ENCODE measurements around the gene ITIH4.

- TF ChIP-seq PBX3 (IDR thresholded peaks at IDR 0.05) (no peak), RFX5 (IDR thresholded peaks at IDR 0.05; ENCODE audit: low read length) (no peak), ELF1 (IDR thresholded peaks at IDR 0.05) (no peak), POLR2AphosphoS5 (IDR thresholded peaks at IDR 0.05; ENCODE audit: low read depth, low read length) (no peak)
Observed at GRCh38 chr3:52874864-52875587, 44.6 kb upstream of the ITIH4 start.

Measured in SK-N-SH (cell line).